Esophagus squamous epithelium (tissue), 4 donors: ENCODE results near the gene CKLF.

Source experiments
- CTCF ChIP-seq, 6 experiments: fragments of 450-650 bp in 4 of 6; fragments of 200-600 bp in 2 of 6; sonication (generic) in 2 of 6; IDR thresholded peaks; one replicate each; pipeline ENCODE4 v1.5.1; 2016 to 2019; ENCODE audit warnings: antibody characterized with exemption in 6 of 6, mild to moderate bottlenecking in 4 of 6, moderate library complexity in 4 of 6
- POLR2A ChIP-seq, 4 donors: fragments of 450-650 bp; IDR thresholded peaks; one replicate each; pipeline ENCODE4 v1.6.1; 2017; ENCODE audit warnings: antibody characterized with exemption in 4 of 4, mild to moderate bottlenecking in 4 of 4, moderate library complexity in 3 of 4

GRCh38 chr16:66594739-66595138 is 42.4 kb downstream of the CKLF start:
- TF ChIP-seq CTCF (IDR thresholded peaks at IDR 0.05) (no peak), POLR2A (IDR thresholded peaks at IDR 0.05) (no peak)
